ENCODE data around the gene SSR1. TPM values are rescaled to one million over a fixed set of nuclear protein-coding genes. Genes with fewer than 3 reads are reported as not detected.
A peak's percentile ranks its signal among the peaks of the same experiment; 100 is the strongest.

SSR1 gene
- total and polyA plus RNA-seq, 2 of the 13 experiments (the other 11 are each of a cell fraction or from before 2014, with no cell fraction given): 203 to 243 TPM

DNA sequence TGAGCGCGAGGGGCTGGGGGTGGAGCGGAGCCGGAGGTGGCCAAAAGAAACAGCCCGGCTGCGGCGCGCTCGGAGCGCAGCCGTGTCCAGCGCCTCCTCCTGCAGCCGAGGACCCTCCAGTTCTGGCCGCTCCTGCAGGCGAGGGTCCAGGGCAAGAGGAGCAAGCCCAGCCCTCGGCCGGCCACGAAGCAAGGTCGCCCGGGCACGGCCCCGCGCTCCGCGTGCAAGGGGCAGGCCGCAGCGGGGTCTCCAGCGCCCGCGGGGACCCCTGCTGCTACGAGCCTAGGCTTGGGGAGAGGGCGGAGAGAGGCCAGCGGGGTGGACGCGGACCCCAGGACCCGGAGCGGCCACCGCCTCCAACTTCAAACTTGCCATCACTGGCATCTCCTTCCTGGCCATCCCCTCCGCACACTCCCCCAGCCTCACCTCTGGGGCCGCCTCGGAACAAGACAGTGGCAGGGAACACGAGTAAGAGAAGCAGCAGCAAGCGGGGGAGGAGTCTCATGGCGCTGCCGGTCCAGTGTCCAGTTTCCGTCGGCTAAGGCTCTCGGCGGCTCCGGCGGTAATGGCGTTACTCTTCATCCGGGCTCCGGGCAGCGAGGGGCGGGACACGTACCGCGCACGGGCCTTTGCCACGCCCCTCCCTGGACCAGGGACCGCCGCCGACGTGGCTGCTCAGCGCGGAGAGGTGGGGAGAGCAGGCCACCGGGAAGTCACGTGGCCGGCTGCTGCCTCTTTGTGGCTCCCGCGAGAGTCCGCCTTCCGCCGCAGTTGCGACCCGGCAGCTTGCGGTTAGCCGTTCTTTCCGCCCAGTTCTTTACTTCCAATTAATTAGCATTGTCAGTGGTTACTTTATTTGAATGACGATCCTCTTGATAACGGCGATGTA is at the start of gene SSR1 (continued):
- TF ChIP-seq, protein P1, sequence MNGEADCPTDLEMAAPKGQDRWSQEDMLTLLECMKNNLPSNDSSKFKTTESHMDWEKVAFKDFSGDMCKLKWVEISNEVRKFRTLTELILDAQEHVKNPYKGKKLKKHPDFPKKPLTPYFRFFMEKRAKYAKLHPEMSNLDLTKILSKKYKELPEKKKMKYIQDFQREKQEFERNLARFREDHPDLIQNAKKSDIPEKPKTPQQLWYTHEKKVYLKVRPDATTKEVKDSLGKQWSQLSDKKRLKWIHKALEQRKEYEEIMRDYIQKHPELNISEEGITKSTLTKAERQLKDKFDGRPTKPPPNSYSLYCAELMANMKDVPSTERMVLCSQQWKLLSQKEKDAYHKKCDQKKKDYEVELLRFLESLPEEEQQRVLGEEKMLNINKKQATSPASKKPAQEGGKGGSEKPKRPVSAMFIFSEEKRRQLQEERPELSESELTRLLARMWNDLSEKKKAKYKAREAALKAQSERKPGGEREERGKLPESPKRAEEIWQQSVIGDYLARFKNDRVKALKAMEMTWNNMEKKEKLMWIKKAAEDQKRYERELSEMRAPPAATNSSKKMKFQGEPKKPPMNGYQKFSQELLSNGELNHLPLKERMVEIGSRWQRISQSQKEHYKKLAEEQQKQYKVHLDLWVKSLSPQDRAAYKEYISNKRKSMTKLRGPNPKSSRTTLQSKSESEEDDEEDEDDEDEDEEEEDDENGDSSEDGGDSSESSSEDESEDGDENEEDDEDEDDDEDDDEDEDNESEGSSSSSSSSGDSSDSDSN (CRISPR knock-in tag; IDR thresholded peaks at IDR 0.05): peak; percentile 94
- TF ChIP-seq, protein P2, sequence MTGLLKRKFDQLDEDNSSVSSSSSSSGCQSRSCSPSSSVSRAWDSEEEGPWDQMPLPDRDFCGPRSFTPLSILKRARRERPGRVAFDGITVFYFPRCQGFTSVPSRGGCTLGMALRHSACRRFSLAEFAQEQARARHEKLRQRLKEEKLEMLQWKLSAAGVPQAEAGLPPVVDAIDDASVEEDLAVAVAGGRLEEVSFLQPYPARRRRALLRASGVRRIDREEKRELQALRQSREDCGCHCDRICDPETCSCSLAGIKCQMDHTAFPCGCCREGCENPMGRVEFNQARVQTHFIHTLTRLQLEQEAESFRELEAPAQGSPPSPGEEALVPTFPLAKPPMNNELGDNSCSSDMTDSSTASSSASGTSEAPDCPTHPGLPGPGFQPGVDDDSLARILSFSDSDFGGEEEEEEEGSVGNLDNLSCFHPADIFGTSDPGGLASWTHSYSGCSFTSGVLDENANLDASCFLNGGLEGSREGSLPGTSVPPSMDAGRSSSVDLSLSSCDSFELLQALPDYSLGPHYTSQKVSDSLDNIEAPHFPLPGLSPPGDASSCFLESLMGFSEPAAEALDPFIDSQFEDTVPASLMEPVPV (CRISPR knock-in tag; IDR thresholded peaks at IDR 0.05): peak; percentile 94
- TF ChIP-seq, protein P3, sequence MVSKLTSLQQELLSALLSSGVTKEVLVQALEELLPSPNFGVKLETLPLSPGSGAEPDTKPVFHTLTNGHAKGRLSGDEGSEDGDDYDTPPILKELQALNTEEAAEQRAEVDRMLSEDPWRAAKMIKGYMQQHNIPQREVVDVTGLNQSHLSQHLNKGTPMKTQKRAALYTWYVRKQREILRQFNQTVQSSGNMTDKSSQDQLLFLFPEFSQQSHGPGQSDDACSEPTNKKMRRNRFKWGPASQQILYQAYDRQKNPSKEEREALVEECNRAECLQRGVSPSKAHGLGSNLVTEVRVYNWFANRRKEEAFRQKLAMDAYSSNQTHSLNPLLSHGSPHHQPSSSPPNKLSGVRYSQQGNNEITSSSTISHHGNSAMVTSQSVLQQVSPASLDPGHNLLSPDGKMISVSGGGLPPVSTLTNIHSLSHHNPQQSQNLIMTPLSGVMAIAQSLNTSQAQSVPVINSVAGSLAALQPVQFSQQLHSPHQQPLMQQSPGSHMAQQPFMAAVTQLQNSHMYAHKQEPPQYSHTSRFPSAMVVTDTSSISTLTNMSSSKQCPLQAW (CRISPR knock-in tag; IDR thresholded peaks at IDR 0.05): peak; percentile 92
- TF ChIP-seq ZNF30 (CRISPR knock-in tag; IDR thresholded peaks at IDR 0.05) (peak; percentile 57; the same call in 1 of the 2 replicates), CEBPG (CRISPR knock-in tag; IDR thresholded peaks at IDR 0.05) (peak; percentile 48), HMG20A (CRISPR knock-in tag; IDR thresholded peaks at IDR 0.05; ENCODE audit: borderline replicate concordance) (0 out of 2 replicates have a peak, but pooled peaks have one; percentile 18), ZKSCAN5 (CRISPR knock-in tag; IDR thresholded peaks at IDR 0.05) (no peak), ELF4 (CRISPR knock-in tag; IDR thresholded peaks at IDR 0.05; ENCODE audit: borderline replicate concordance) (peak; percentile 20; the same call in 1 of the 2 replicates), ZNF24 (IDR thresholded peaks at IDR 0.05) (no peak), ZNF510 (CRISPR knock-in tag; IDR thresholded peaks at IDR 0.05; ENCODE audit: low read depth) (peak; percentile 42), ZNF234 (CRISPR knock-in tag; conservative IDR thresholded peaks at IDR 0.05) (0 out of 2 replicates have a peak, but pooled peaks have one; percentile 67), NR1H2 (CRISPR knock-in tag; IDR thresholded peaks at IDR 0.05; ENCODE audit: borderline replicate concordance, low read depth) (peak; percentile 87; the same call in 1 of the 2 replicates), ZNF160 (CRISPR knock-in tag; IDR thresholded peaks at IDR 0.05) (peak; percentile 47), SAFB2 (CRISPR knock-in tag; IDR thresholded peaks at IDR 0.05; ENCODE audit: borderline replicate concordance, low read depth) (peak; percentile 93; the same call in 1 of the 2 replicates), PPARG (CRISPR knock-in tag; conservative IDR thresholded peaks at IDR 0.05) (peak; percentile 78), SUZ12 (IDR thresholded peaks at IDR 0.05; ENCODE audit: low read depth, low read length) (no peak), SMAD1 (CRISPR knock-in tag; IDR thresholded peaks at IDR 0.05; ENCODE audit: borderline replicate concordance, low read depth) (no peak; the same call in 1 of the 2 replicates), EHMT2 (IDR thresholded peaks at IDR 0.05; ENCODE audit: borderline replicate concordance, low read depth, low read length) (no peak)
- TF ChIP-seq, protein P4, sequence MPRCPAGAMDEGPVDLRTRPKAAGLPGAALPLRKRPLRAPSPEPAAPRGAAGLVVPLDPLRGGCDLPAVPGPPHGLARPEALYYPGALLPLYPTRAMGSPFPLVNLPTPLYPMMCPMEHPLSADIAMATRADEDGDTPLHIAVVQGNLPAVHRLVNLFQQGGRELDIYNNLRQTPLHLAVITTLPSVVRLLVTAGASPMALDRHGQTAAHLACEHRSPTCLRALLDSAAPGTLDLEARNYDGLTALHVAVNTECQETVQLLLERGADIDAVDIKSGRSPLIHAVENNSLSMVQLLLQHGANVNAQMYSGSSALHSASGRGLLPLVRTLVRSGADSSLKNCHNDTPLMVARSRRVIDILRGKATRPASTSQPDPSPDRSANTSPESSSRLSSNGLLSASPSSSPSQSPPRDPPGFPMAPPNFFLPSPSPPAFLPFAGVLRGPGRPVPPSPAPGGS (CRISPR knock-in tag; IDR thresholded peaks at IDR 0.05): no peak; the same call in none of the 2 replicates
- TF ChIP-seq, protein P5, sequence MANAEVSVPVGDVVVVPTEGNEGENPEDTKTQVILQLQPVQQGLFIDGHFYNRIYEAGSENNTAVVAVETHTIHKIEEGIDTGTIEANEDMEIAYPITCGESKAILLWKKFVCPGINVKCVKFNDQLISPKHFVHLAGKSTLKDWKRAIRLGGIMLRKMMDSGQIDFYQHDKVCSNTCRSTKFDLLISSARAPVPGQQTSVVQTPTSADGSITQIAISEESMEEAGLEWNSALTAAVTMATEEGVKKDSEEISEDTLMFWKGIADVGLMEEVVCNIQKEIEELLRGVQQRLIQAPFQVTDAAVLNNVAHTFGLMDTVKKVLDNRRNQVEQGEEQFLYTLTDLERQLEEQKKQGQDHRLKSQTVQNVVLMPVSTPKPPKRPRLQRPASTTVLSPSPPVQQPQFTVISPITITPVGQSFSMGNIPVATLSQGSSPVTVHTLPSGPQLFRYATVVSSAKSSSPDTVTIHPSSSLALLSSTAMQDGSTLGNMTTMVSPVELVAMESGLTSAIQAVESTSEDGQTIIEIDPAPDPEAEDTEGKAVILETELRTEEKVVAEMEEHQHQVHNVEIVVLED (CRISPR knock-in tag; IDR thresholded peaks at IDR 0.05; ENCODE audit: borderline replicate concordance): peak; percentile 98
